Panc1 (cell line): Measurements from ENCODE around the gene RIOK3. TPM values are rescaled to one million over a fixed set of nuclear protein-coding genes. Genes with fewer than 3 reads are reported as not detected.

Experiments
- ATAC-seq: fragments of 200-7000 bp; cut with Tn5 transposase; 2 replicates; pipeline ENCODE4 v1.9.1; 2020; ENCODE audit warnings: mild to moderate bottlenecking, moderate library complexity
- Bru-seq: library from RNA; stranded (reverse); fragments of 400-500 nt; gene quantifications from one replicate; lab custom pipeline; 2021; lab: Mats Ljungman, UMichigan
- BruChase-seq, 2 experiments: library from RNA; stranded (reverse); fragments of 400-500 nt; gene quantifications; one replicate each; lab custom pipeline; 2021; lab: Mats Ljungman, UMichigan
- BruUV-seq: library from RNA; stranded (reverse); fragments of 400-500 nt; replicated peaks from 2 replicates; lab custom pipeline; 2021; lab: Mats Ljungman, UMichigan
- CTCF ChIA-PET: fragments of 300-600 bp; sonication (Branson Sonifier 250); formaldehyde crosslinking; loops from one replicate; lab custom pipeline; 2022; ENCODE audit warnings: antibody characterized with exemption; lab: Charles Lee
- POLR2A ChIA-PET: fragments of 300-600 bp; sonication (Branson Sonifier 250); formaldehyde crosslinking; loops from one replicate; lab custom pipeline; 2022; ENCODE audit warnings: antibody characterized with exemption; lab: Charles Lee
- DNase-seq: peaks from one replicate; pipeline ENCODE4 v3.0.0-alpha.2; 2010; ENCODE audit warnings: low read depth, low spot score
- H3K27ac ChIP-seq: 2 replicates; pipeline ENCODE4 v1.5.1; 2011; ENCODE audit warnings: mild to moderate bottlenecking, low read length, inconsistent platforms
- H3K27me3 ChIP-seq: fragments of 200-500 bp; sonication (Bioruptor generic); 2 replicates; pipeline ENCODE4 v1.6.0; 2014; ENCODE audit warnings: low read length, inconsistent platforms; ENCODE audit not compliant: control insufficient read depth, insufficient read depth
- H3K36me3 ChIP-seq: fragments of 200-500 bp; sonication (Bioruptor generic); 2 replicates; pipeline ENCODE4 v1.5.1; 2014; ENCODE audit warnings: inconsistent platforms, mild to moderate bottlenecking, low read length, moderate library complexity; ENCODE audit not compliant: control insufficient read depth, insufficient read depth
- H3K4me1 ChIP-seq: 2 replicates; pipeline ENCODE4 v1.5.1; 2011; ENCODE audit warnings: inconsistent platforms, mild to moderate bottlenecking, low read length, moderate library complexity; ENCODE audit not compliant: control insufficient read depth, insufficient read depth
- H3K4me3 ChIP-seq, 2 experiments: 2 replicates each; pipeline ENCODE4 v1.5.1; 2011 to 2012; ENCODE audit warnings: low read depth in 2 of 2, low read length in 2 of 2, mild to moderate bottlenecking in 2 of 2, inconsistent platforms in 1 of 2, moderate library complexity in 1 of 2
- H3K9me3 ChIP-seq: fragments of 200-500 bp; sonication (Bioruptor generic); 2 replicates; pipeline ENCODE4 v1.5.1; 2014; ENCODE audit warnings: low read depth, mild to moderate bottlenecking, inconsistent platforms, low read length, moderate library complexity; ENCODE audit not compliant: control insufficient read depth, insufficient read depth
- CTCF ChIP-seq: fragments of 450-650 bp; IDR thresholded peaks from 2 replicates; pipeline ENCODE4 v1.5.1; 2017; ENCODE audit warnings: mild to moderate bottlenecking
- POLR2AphosphoS5 ChIP-seq: IDR thresholded peaks from 2 replicates; pipeline ENCODE4 v1.6.1; 2012; ENCODE audit warnings: mild to moderate bottlenecking, low read depth, low read length, moderate library complexity
- REST ChIP-seq, 2 experiments: IDR thresholded peaks; 2 replicates each; pipeline ENCODE4 v1.6.1; 2011 to 2012; ENCODE audit warnings: low read depth in 2 of 2, control low read depth in 1 of 2, low read length in 1 of 2, mild to moderate bottlenecking in 1 of 2, moderate library complexity in 1 of 2; ENCODE audit not compliant: insufficient read depth in 1 of 2
- SIN3A ChIP-seq: IDR thresholded peaks from 2 replicates; pipeline ENCODE4 v1.6.1; 2012; ENCODE audit warnings: low read depth, mild to moderate bottlenecking, low read length, moderate library complexity, borderline replicate concordance; ENCODE audit not compliant: insufficient read depth
- TCF7L2 ChIP-seq: IDR thresholded peaks from 2 replicates; pipeline ENCODE4 v1.6.1; 2011; ENCODE audit warnings: mild to moderate bottlenecking, low read depth, low read length, inconsistent platforms
- in situ Hi-C: cut with HindIII; loops from 2 replicates; pipeline ENCODE4 v1.10.0; 2016; ENCODE audit warnings: low sequenced_read_pairs, low pct_unique_long_range_greater_than_20kb
- intact Hi-C: fragments of 100-400 bp; cut with micrococcal nuclease; formaldehyde crosslinking; loops from one replicate; pipeline ENCODE4 v1.10.0; 2022; ENCODE audit not compliant: unreplicated experiment
- long read RNA-seq: library from polyadenylated mRNA; unstranded; transcript quantifications from one replicate; pipeline ENCODE4 v2.0.0, GENCODE V29; 2021; ENCODE audit not compliant: unreplicated experiment
- polyA plus RNA-seq: library from polyadenylated mRNA; unstranded; fragments of >200 nt; gene quantifications from one replicate; pipeline ENCODE4 v1.2.1, GENCODE V29; 2012; ENCODE audit warnings: missing spikeins; ENCODE audit not compliant: insufficient read length
- total RNA-seq: library from RNA; stranded (reverse); gene quantifications from one replicate; pipeline ENCODE4 v1.2.1, GENCODE V29; 2021; ENCODE audit not compliant: unreplicated experiment

Gene RIOK3
- total RNA-seq (74.7 TPM), Bru-seq, nascent RNA (percentile 90 among the genes with signal in this experiment), BruChase-seq, experiment 1, labeled RNA remaining after a 2-hour chase (percentile 92 among the genes with signal in this experiment), BruChase-seq, experiment 2, labeled RNA remaining after a 6-hour chase (percentile 95 among the genes with signal in this experiment)
- polyA plus RNA-seq = 44.8 TPM
- long read RNA-seq, full-length matches to known transcripts = 143 of 174 reads
- long read RNA-seq, partial matches to known transcripts = 11 of 174 reads
- long read RNA-seq, other reads (novel, unspliced or antisense) = 20 of 174 reads

- in situ Hi-C loops (no loop called here), intact Hi-C loops (no loop called here)
- H3K4me3 ChIP-seq = peak within 1 kb of the TSS; percentile 96 to 97
- TF ChIP-seq CTCF (no peak), POLR2AphosphoS5 (peak; percentile 73; the same call in 1 of the 2 replicates), SIN3A (peak; percentile 94; the same call in 1 of the 2 replicates)
- peaks cover 15% of the 10 kb centered on the region for H3K36me3 ChIP-seq
- H3K27me3 ChIP-seq = no peaks in the 10 kb centered on the region
- H3K9me3 ChIP-seq = no peaks in the 10 kb centered on the region
- peak; percentile 99 for ATAC-seq
- DNase-seq = peak; percentile 80
- POLR2A ChIA-PET = interaction anchor here (0.7 kb wide), 1 partner anchor 51 kb away, joined by 4 read pairs; no protein-coding TSS in a partner anchor
- H3K27ac ChIP-seq = peak within 1 kb of the TSS; percentile 96
- CTCF ChIA-PET = interaction anchor here (0.5 kb wide), 1 partner anchor 361 kb away, joined by 5 read pairs; no protein-coding TSS in a partner anchor
- BruUV-seq = no TSS peak
- peaks cover 22% of the 10 kb centered on the region for H3K4me1 ChIP-seq
Measured at GRCh38 chr18:23452728-23453679, at the start of gene RIOK3. Gene RIOK3 (plus strand): TSS chr18:23453287. CDS start chr18:23453440, 153 bp downstream.

GRCh38 chr18:23403310-23403709 lies 49.8 kb upstream of the RIOK3 start:
- Histone ChIP-seq H3K4me1 (peaks cover 43% of the 10 kb centered on the region), H3K27ac (peak overlapping the region; percentile 73), H3K4me3 (no peak overlapping the region), H3K9me3 (no peaks in the 10 kb centered on the region), H3K27me3 (no peaks in the 10 kb centered on the region), H3K36me3 (no peaks in the 10 kb centered on the region)
- TF ChIP-seq SIN3A = no peak
- TF ChIP-seq TCF7L2 = no peak
- TF ChIP-seq POLR2AphosphoS5 = no peak
- no peak for TF ChIP-seq CTCF
- no peak for TF ChIP-seq REST (IDR thresholded peaks at IDR 0.05; ENCODE audit: insufficient read depth in 1 of 2, low read depth in 2 of 2, low read length in 1 of 2)
- no peak for ATAC-seq
- ChIA-PET CTCF (no interaction called here), POLR2A (interaction anchor here (0.6 kb wide), 1 partner anchor 7 kb away, joined by 3 read pairs; no protein-coding TSS in a partner anchor)
- intact Hi-C loops (no loop called here), in situ Hi-C loops (no loop called here)
- BruUV-seq = no TSS peak
- no peak for DNase-seq
